Kidney epithelial cell (primary cell): ENCODE measurements around the gene ZBTB38. TPM values are rescaled to one million over a fixed set of nuclear protein-coding genes. Genes with fewer than 3 reads are reported as not detected.

ENCODE experiments used
- DNase-seq: peaks from one replicate; pipeline ENCODE4 v3.0.0-alpha.2; 2010; ENCODE audit warnings: low read depth
- H3K27me3 ChIP-seq: 2 replicates; pipeline ENCODE4 v1.6.0; 2011; ENCODE audit warnings: low read length; ENCODE audit not compliant: control insufficient read depth, insufficient read depth
- H3K36me3 ChIP-seq: 2 replicates; pipeline ENCODE4 v1.5.1; 2011; ENCODE audit warnings: low read length; ENCODE audit not compliant: control insufficient read depth, insufficient read depth
- H3K4me3 ChIP-seq: 2 replicates; pipeline ENCODE4 v1.5.1; 2011; ENCODE audit warnings: low read depth, mild to moderate bottlenecking, control low read depth, low read length
- total RNA-seq: library from RNA; depleted of rRNA; stranded (reverse); fragments of >200 nt; gene quantifications from 2 replicates; pipeline ENCODE4 v1.2.3, GENCODE V29; 2015
- TF ChIP-seq, protein P1 (sequence below): IDR thresholded peaks from 2 replicates; pipeline ENCODE4 v1.5.1; 2011; ENCODE audit warnings: mild to moderate bottlenecking, moderate library complexity, low read length, control low read depth, inconsistent platforms; ENCODE audit not compliant: insufficient read depth, poor library complexity, severe bottlenecking

ZBTB38 gene
- total RNA-seq, 1 donor from 2014 or later: 87.0 TPM

DNA sequence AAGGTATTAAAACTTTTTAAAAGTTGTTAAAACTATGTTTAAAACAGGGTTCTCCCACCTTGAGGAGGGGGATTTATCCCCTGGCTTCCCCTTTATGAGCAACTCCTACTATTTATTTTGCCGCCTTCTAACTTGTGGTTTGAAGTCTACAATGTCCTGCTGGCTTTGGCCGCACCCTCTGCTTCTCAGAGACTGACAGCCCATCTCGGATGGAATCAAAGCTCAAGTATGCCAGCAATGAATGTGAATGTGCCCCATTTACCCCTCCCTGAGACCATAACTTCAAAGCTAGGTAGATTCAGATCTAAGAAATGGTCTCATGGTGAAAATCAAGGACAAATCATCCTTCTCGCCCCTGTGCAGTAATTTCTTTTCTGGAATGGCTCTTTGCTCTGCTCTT is 10.3 kb downstream of the ZBTB38 start:
- DNase-seq: no peak
- Histone ChIP-seq H3K27me3 (no peaks in the 10 kb centered on the region), H3K4me3 (no peak overlapping the region), H3K36me3 (no peaks in the 10 kb centered on the region)
- TF ChIP-seq, protein P1, sequence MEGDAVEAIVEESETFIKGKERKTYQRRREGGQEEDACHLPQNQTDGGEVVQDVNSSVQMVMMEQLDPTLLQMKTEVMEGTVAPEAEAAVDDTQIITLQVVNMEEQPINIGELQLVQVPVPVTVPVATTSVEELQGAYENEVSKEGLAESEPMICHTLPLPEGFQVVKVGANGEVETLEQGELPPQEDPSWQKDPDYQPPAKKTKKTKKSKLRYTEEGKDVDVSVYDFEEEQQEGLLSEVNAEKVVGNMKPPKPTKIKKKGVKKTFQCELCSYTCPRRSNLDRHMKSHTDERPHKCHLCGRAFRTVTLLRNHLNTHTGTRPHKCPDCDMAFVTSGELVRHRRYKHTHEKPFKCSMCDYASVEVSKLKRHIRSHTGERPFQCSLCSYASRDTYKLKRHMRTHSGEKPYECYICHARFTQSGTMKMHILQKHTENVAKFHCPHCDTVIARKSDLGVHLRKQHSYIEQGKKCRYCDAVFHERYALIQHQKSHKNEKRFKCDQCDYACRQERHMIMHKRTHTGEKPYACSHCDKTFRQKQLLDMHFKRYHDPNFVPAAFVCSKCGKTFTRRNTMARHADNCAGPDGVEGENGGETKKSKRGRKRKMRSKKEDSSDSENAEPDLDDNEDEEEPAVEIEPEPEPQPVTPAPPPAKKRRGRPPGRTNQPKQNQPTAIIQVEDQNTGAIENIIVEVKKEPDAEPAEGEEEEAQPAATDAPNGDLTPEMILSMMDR: no peak

DNA sequence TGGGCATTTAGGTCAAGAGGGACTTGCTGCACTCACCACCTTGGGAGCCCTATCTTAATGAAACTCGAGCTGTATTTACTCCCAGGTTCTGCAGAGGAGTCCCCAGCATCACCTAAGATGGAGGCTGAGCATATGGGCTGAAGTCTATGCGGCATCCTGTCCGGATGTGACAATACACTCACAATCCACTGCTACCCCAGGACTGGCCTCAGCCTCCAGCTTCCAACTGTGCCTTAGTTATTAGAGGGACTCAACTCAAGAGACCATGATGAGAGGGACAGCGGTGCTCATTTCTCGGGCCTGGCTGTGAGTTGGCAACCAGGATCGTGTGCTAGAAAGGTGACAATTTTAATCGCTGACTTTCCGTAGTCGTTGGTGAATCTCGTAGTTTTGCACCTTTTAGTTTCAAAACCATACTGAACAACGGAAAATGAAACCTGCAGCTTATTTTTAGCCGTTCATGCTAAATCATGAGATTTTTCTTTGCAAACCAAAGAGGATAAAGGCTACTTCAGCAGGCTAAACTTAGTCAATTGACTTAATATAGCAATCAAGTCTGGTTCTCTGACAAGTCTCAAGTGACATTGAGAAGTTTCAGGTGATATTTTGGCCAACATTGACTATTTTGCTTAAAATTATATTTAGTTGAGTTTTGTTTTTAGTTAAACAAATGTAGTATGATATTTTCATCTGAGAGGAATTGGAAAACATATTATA is 11.1 kb downstream of the ZBTB38 start:
- no peak overlapping the region for H3K4me3 ChIP-seq
- H3K27me3 ChIP-seq: no peaks in the 10 kb centered on the region
- TF ChIP-seq, protein P1: no peak
- no peak for DNase-seq
- no peaks in the 10 kb centered on the region for H3K36me3 ChIP-seq

DNA sequence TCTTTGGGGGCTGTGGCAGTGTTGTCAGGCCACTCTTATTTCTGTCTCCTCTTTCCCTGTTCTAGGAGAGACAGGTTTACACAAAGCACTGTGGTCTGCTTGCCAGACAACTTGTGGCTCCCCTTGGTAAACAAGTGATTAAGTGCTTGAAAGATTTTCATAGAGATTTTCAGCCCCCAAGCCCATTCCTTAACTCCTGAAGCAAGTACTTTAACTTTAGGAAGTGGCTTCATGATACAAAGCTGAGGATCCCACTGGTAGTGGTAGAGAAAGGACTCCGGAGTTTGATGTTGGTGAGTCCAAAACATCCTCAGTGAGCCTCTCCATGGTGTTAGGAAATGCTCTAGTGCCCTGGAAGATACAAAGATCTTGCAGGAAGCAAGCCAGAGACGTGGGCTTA is 12.0 kb downstream of the ZBTB38 start:
- Histone ChIP-seq H3K36me3 (no peaks in the 10 kb centered on the region), H3K27me3 (no peaks in the 10 kb centered on the region), H3K4me3 (no peak overlapping the region)
- TF ChIP-seq, protein P1: no peak
- no peak for DNase-seq

DNA sequence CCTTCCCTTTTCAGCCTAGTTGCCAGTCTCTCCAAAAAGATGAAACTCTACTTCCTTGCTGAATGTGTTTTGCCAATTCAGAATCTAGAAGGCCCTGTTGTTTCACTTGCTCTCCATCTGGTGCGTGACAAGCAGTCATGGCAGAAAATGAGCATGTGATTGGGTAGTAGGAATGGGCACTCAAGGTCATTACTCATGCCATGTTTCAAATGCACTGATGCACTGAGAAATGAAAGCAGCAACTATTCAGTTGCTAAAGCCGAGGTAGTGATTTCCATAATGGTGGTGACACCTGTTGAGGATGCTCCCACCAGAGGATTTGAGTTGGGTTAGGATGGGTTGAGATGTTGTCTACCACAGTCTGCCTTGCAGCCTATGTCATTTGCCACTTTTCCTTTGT is 12.7 kb downstream of the ZBTB38 start:
- DNase-seq: no peak
- Histone ChIP-seq H3K4me3 (no peak overlapping the region), H3K36me3 (no peaks in the 10 kb centered on the region), H3K27me3 (no peaks in the 10 kb centered on the region)
- TF ChIP-seq, protein P1: no peak

DNA sequence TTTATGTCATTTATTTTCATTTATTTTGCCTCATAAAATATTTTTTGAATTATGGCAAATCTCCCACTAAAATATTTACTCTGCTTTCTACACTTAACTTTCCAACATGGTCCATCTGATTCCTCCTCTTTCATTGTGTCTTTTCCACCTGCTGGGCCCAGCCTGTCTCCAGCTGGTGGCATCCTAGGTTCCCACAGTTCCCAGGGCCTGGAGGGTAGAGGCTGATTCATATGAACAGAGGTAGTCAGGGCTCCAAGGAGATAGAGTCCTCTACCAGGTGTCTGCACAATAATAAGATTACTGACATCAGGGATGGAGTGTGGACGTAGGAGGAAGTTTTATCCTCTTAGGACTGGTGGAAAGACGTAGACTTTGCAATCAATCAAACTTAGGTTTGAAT is 14.3 kb downstream of the ZBTB38 start:
- no peak for DNase-seq
- H3K36me3 ChIP-seq: no peaks in the 10 kb centered on the region
- no peaks in the 10 kb centered on the region for H3K27me3 ChIP-seq
- TF ChIP-seq, protein P1: no peak
- no peak overlapping the region for H3K4me3 ChIP-seq

DNA sequence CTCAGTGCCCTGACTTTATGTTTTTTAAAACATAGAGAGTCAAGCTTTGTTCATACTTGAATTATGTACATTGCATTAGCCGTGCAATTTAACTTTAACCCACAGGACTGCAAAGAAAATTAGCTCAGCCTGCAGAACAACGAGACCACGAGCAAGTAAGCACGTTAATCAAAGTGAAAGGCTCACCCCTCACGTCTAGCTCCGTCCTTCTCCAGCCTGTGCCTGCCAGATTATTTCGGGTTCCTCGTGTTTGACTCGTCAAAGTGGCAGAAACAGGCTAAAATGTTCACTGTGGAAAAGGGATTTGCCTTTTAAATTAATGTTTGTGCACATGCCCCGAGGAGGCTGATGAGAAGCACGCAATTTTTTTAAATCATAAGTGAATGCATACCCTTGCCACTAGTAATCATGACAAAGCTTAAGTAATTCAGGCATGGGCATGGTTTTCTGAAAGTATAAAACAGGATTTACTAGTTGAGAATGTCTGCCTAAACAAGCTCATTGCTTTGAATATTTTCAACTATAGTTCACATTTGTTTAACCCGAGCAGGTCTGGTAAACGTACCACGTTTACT is 15.3 kb downstream of the ZBTB38 start:
- TF ChIP-seq, protein P1: no peak
- no peak overlapping the region for H3K4me3 ChIP-seq
- no peak for DNase-seq
- no peaks in the 10 kb centered on the region for H3K27me3 ChIP-seq
- H3K36me3 ChIP-seq: no peaks in the 10 kb centered on the region
